HepG2 (cell line): Measurements from ENCODE around the gene ACTR3. TPM values are rescaled to one million over a fixed set of nuclear protein-coding genes. Genes with fewer than 3 reads are reported as not detected.

ENCODE experiments used
- HNF1A ChIP-seq, 2 experiments: sonication (generic) in 1 of 2; formaldehyde crosslinking in 1 of 2; IDR thresholded peaks; 2 replicates each; pipeline versions ENCODE4 v1.4.0 to v1.6.1; 2016 to 2020; ENCODE audit warnings: borderline replicate concordance in 1 of 2, low read depth in 1 of 2, mild to moderate bottlenecking in 1 of 2, missing genetic modification reagents in 1 of 2
- MIER2 ChIP-seq: IDR thresholded peaks from 2 replicates; pipeline ENCODE4 v1.6.1; 2016; ENCODE audit warnings: missing biosample characterization, missing genetic modification reagents
- MXD1 ChIP-seq: sonication (generic); formaldehyde crosslinking; IDR thresholded peaks from 2 replicates; pipeline ENCODE4 v1.4.0; 2020; ENCODE audit warnings: mild to moderate bottlenecking, missing genetic modification reagents
- RBAK ChIP-seq: sonication (generic); formaldehyde crosslinking; IDR thresholded peaks from 2 replicates; pipeline ENCODE4 v1.5.1; 2020; ENCODE audit warnings: mild to moderate bottlenecking, missing genetic modification reagents
- RBM39 ChIP-seq: fragments of 200-400 bp; formaldehyde crosslinking; IDR thresholded peaks from one replicate; pipeline ENCODE4 v1.6.1; 2018; ENCODE audit warnings: antibody characterized with exemption, mild to moderate bottlenecking, low read depth, low read length; ENCODE audit not compliant: poor library complexity, severe bottlenecking
- SATB2 ChIP-seq: sonication (generic); formaldehyde crosslinking; IDR thresholded peaks from 2 replicates; pipeline ENCODE4 v1.5.0; 2020; ENCODE audit warnings: missing genetic modification reagents
- SP4 ChIP-seq: sonication (generic); formaldehyde crosslinking; IDR thresholded peaks from 2 replicates; pipeline ENCODE4 v1.8.1; 2023; ENCODE audit warnings: mild to moderate bottlenecking, missing genetic modification reagents
- ZBTB43 ChIP-seq: sonication (generic); formaldehyde crosslinking; conservative IDR thresholded peaks from 2 replicates; pipeline ENCODE4 v1.4.0; 2020; ENCODE audit warnings: missing genetic modification reagents
- ZFP82 ChIP-seq: sonication (generic); formaldehyde crosslinking; IDR thresholded peaks from 2 replicates; pipeline ENCODE4 v1.5.1; 2020; ENCODE audit warnings: mild to moderate bottlenecking, missing genetic modification reagents, borderline replicate concordance
- ZNF354B ChIP-seq: sonication (generic); formaldehyde crosslinking; IDR thresholded peaks from 2 replicates; pipeline ENCODE4 v1.8.0; 2022; ENCODE audit warnings: mild to moderate bottlenecking, missing genetic modification reagents
- polyA plus RNA-seq, 8 experiments: library from polyadenylated mRNA; depleted of rRNA in 3 of 8; stranded (reverse) in 7 of 8; unstranded in 1 of 8; fragments of >200 nt; fragmentation: Illumina TruSeq in 4 of 8; extraction: Trizol in 4 of 8; gene quantifications; 2 replicates each; pipeline versions ENCODE4 v1.2.1 to v1.2.3, GENCODE V29; 2011 to 2016; ENCODE audit warnings: low read depth in 4 of 8, missing spikeins in 1 of 8, mixed read lengths in 1 of 8; ENCODE audit not compliant: insufficient read depth in 1 of 8
- total RNA-seq, 5 experiments: library from RNA; depleted of rRNA; stranded (reverse); fragments of >200 nt; fragmentation: Illumina TruSeq; extraction: Trizol; gene quantifications; 2 replicates each; pipeline ENCODE4 v1.2.3, GENCODE V29; 2016; ENCODE audit warnings: low read depth in 1 of 5
- TF ChIP-seq, protein P1 (sequence below): sonication (generic); formaldehyde crosslinking; IDR thresholded peaks from 2 replicates; pipeline ENCODE4 v1.4.0; 2020; ENCODE audit warnings: missing genetic modification reagents
- TF ChIP-seq, protein P2 (sequence below): sonication (generic); formaldehyde crosslinking; IDR thresholded peaks from 2 replicates; pipeline ENCODE4 v1.4.0; 2020; ENCODE audit warnings: missing genetic modification reagents
- TF ChIP-seq, protein P3 (sequence below): sonication (generic); formaldehyde crosslinking; IDR thresholded peaks from 2 replicates; pipeline ENCODE4 v1.5.0; 2020; ENCODE audit warnings: missing genetic modification reagents

ACTR3 gene
- total and polyA plus RNA-seq, 2 of the 13 experiments (the other 11 are each of a cell fraction or from before 2014, with no cell fraction given): 123 to 225 TPM

DNA sequence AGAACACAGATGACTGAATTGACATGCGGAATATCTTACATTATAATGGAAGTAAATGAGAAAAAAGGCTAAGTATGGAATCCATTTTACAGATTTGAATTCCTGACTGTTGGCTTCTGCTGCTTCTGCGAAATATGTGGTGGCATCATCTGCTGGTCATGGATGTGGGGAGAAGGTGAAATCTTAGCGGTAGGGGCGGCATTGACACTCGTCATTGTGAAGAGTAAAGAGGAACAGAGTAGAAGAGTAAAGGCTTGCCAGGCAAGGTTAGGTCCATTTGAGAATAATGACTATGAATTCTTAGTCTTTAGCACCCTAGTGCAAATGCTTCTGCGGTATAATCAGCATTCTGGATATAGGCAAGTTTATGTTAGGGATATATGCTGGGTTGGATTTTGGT is 32.4 kb downstream of the ACTR3 start (continued):
- TF ChIP-seq HNF1A (IDR thresholded peaks at IDR 0.05; ENCODE audit: low read depth): no peak
- TF ChIP-seq HNF1A (CRISPR knock-in tag; IDR thresholded peaks at IDR 0.05; ENCODE audit: borderline replicate concordance): no peak
- no peak for TF ChIP-seq ZBTB43 (CRISPR knock-in tag)
- TF ChIP-seq MXD1: no peak
- TF ChIP-seq, protein P1, sequence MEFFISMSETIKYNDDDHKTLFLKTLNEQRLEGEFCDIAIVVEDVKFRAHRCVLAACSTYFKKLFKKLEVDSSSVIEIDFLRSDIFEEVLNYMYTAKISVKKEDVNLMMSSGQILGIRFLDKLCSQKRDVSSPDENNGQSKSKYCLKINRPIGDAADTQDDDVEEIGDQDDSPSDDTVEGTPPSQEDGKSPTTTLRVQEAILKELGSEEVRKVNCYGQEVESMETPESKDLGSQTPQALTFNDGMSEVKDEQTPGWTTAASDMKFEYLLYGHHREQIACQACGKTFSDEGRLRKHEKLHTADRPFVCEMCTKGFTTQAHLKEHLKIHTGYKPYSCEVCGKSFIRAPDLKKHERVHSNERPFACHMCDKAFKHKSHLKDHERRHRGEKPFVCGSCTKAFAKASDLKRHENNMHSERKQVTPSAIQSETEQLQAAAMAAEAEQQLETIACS (CRISPR knock-in tag): no peak
- no peak for TF ChIP-seq SATB2 (CRISPR knock-in tag)
- no peak for TF ChIP-seq MIER2 (CRISPR knock-in tag)
- TF ChIP-seq RBAK (CRISPR knock-in tag): no peak
- TF ChIP-seq SP4: no peak
- TF ChIP-seq RBM39: no peak
- no peak for TF ChIP-seq ZNF354B
- TF ChIP-seq, protein P2, sequence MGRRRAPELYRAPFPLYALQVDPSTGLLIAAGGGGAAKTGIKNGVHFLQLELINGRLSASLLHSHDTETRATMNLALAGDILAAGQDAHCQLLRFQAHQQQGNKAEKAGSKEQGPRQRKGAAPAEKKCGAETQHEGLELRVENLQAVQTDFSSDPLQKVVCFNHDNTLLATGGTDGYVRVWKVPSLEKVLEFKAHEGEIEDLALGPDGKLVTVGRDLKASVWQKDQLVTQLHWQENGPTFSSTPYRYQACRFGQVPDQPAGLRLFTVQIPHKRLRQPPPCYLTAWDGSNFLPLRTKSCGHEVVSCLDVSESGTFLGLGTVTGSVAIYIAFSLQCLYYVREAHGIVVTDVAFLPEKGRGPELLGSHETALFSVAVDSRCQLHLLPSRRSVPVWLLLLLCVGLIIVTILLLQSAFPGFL (CRISPR knock-in tag): no peak
- no peak for TF ChIP-seq ZFP82 (CRISPR knock-in tag)
- TF ChIP-seq, protein P3, sequence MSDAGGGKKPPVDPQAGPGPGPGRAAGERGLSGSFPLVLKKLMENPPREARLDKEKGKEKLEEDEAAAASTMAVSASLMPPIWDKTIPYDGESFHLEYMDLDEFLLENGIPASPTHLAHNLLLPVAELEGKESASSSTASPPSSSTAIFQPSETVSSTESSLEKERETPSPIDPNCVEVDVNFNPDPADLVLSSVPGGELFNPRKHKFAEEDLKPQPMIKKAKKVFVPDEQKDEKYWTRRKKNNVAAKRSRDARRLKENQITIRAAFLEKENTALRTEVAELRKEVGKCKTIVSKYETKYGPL (CRISPR knock-in tag): no peak
